VCaP (cell line): Measurements from ENCODE around the gene NAA30.

ENCODE experiments used
- H3K27ac ChIP-seq: fragments of 450-650 bp; 2 replicates; pipeline ENCODE4 v1.5.1; 2017
- CTCF ChIP-seq: fragments of 450-650 bp; conservative IDR thresholded peaks from 2 replicates; pipeline ENCODE4 v1.5.1; 2017; ENCODE audit warnings: mild to moderate bottlenecking, moderate library complexity

The NAA30 gene

DNA sequence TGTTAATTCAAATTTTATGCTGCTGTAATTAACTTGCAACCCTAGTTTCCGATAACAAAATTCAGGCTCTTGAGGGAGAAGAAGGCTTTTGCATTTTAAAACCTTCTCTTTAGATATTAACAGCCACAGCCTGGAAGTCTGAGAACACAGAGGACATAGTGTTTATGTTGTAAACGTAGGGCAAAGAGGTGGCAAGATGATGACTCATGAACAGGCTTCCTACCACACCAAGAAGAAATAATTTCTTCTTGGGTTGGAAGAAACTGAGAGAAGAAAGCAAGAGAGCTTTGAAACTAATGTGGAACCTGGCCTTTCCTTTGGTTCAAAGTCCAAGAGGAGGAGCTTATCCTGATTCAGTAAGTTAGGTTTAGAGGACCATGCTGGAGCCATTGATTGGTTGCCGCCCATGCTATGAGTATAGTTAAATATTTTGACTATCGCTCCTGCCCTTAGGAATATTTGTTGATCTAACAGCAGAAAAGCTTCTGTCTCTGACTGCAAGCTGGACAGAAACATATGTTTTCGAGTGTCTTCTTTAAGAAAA lies 71.5 kb downstream of the NAA30 start:
- TF ChIP-seq CTCF = no peak
- no peak overlapping the region for H3K27ac ChIP-seq

DNA sequence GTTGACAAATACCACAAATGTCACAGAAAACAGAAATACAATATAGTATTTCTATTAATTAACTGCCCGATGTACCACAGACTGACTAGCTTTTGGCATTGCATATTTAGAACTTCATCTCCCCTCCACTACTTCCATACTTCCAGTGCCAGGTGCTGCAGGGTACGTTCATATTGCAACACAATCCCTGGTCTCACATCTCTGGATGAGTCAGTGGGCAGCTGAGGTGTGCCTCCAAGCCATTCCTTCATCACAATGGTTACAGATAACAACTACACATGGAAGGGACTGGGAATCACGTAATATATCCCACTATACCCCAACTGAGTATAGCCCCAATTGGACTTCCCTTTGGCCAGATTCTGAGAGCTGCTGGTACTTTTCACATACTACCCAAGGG lies 72.2 kb downstream of the NAA30 start:
- no peak for TF ChIP-seq CTCF
- H3K27ac ChIP-seq = no peak overlapping the region

DNA sequence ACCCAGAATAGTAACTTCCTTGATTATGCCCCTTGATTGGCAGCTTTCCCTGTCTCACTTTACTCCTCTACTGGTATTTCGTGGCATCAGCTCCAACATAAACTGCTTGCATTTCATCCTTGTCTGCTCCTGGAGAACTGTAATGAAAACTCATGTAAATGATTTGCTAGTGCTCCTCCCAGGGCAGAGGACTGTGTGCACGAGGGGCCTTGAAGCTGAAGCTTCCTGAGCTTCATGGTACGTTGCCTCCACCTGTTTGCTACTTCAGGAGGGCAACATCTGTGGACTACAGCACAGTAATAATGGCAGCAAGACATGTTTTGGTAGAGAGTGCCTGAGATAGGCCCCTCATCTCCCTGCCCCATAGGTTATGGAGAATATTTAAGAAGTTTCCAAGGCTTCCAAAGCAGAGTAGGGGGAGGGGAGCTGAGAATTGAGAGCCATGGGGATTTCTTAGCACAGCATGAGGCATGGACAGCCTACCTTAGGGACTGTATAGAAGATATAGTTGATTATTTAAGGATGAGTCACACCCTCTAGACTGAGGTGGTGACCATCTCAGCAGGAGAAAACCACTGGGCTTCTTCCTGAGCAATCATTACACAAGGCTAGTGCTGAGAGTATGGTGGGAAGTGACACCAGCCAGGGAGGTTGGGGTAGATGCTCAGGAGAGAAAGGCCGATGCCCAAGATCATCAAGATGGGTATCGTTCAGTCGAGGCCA lies 73.8 kb downstream of the NAA30 start:
- TF ChIP-seq CTCF = no peak

More for the DNA sequence above, 73.8 kb downstream of the NAA30 start:
- no peak overlapping the region for H3K27ac ChIP-seq
